GM13977 (cell line): ENCODE data around the gene CYP21A2.

Experiments used
- DNase-seq: peaks from one replicate; pipeline ENCODE4 v3.0.0; 2012; ENCODE audit warnings: low spot score
- in situ Hi-C: fragments of 300-500 bp; cut with MboI; formaldehyde crosslinking; loops from one replicate; pipeline ENCODE4 v1.12.0; 2022; ENCODE audit warnings: low sequenced_read_pairs, low pct_unique_long_range_greater_than_20kb, mixed read lengths, inconsistent platforms; ENCODE audit not compliant: unreplicated experiment
- TF ChIP-seq, protein P1 (sequence below): IDR thresholded peaks from 2 replicates; pipeline ENCODE4 v1.5.1; 2012; ENCODE audit warnings: mild to moderate bottlenecking, control low read depth; ENCODE audit not compliant: insufficient read depth; ENCODE audit errors: extremely low read depth, missing control alignments

The CYP21A2 gene

DNA sequence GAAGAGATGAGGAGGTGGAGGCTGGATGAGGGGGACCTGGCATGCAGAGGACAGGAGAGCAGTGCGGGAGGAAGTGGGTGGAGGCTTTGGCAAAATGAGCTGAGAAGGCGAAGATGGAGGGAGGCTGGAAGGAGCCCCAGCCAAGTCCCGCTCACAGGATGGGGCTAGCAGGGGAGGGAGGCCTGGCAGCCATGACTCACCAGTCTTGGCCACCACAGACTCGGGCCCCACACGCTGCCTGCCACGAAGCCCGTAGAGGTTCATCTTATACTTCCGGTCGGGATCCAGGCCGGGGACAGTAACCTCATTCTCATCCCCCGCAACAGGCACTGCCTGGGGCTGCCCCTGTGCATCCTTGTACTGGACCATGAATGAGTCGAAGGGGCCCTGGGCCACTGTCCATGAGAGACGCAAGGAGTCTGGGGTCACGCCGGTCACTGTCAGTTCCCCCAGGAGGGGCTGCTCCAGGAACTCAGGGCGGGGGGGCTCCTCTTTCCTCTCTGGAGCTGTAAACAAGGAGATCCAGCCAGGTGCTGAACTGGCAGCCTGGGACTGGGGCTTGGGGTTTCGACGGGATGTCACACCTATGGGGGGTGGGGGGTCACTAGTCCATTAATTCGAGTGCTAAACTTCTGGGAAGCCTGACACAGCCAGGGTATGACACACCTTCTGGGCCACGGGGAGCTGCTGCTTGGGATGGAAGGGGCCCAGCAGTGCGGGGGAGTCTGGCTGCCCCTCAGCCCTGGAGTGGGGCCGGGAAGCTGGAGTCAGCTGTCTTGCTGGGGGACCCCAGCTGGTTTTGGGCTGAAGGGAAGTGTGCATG is 43.2 kb downstream of the CYP21A2 start:
- DNase-seq, result no peak
- in situ Hi-C loops, result no loop called here
- TF ChIP-seq, protein P1, sequence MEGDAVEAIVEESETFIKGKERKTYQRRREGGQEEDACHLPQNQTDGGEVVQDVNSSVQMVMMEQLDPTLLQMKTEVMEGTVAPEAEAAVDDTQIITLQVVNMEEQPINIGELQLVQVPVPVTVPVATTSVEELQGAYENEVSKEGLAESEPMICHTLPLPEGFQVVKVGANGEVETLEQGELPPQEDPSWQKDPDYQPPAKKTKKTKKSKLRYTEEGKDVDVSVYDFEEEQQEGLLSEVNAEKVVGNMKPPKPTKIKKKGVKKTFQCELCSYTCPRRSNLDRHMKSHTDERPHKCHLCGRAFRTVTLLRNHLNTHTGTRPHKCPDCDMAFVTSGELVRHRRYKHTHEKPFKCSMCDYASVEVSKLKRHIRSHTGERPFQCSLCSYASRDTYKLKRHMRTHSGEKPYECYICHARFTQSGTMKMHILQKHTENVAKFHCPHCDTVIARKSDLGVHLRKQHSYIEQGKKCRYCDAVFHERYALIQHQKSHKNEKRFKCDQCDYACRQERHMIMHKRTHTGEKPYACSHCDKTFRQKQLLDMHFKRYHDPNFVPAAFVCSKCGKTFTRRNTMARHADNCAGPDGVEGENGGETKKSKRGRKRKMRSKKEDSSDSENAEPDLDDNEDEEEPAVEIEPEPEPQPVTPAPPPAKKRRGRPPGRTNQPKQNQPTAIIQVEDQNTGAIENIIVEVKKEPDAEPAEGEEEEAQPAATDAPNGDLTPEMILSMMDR, result no peak

DNA sequence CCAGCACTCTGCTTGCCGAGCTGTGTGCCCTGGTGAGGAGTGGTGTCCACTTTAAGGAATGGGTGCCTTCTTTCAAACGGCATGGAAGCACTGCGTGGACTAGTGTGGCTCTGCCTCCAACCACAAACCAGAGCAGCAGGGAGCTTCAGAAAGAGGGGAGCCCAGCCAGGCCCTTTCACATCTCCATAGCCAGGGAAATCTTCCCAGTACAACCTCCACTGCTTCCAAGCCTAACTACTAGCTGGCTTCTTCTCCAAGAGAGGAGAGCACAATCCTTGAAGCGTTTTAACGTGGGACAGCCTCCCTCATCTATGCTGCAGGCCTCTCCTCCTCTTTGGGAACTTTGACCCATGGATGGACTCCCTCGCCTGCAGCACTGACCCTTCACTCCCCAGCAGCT is 44.3 kb downstream of the CYP21A2 start:
- in situ Hi-C loops, result no loop called here
- TF ChIP-seq, protein P1, result no peak
- no peak for DNase-seq

DNA sequence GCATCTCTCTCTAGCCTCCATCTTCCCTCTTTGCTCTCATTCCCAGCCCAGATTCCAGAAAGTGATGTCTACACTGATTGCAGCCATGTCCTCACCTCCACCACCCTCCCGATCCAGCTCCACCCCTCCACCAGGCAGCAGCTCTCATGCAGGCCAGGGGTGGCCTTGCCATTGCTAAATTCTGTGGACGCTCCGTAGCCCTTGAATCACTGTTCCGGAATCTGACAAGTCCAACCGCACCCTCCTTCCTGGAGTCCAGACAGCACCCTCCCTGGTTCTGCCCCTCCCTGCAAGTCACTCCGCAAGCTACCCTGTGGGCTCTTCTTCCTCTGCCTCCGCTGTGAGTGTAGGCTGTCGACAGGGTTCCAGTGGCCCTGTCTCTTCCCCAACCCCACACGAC is 44.7 kb downstream of the CYP21A2 start:
- in situ Hi-C loops, result no loop called here

DNA sequence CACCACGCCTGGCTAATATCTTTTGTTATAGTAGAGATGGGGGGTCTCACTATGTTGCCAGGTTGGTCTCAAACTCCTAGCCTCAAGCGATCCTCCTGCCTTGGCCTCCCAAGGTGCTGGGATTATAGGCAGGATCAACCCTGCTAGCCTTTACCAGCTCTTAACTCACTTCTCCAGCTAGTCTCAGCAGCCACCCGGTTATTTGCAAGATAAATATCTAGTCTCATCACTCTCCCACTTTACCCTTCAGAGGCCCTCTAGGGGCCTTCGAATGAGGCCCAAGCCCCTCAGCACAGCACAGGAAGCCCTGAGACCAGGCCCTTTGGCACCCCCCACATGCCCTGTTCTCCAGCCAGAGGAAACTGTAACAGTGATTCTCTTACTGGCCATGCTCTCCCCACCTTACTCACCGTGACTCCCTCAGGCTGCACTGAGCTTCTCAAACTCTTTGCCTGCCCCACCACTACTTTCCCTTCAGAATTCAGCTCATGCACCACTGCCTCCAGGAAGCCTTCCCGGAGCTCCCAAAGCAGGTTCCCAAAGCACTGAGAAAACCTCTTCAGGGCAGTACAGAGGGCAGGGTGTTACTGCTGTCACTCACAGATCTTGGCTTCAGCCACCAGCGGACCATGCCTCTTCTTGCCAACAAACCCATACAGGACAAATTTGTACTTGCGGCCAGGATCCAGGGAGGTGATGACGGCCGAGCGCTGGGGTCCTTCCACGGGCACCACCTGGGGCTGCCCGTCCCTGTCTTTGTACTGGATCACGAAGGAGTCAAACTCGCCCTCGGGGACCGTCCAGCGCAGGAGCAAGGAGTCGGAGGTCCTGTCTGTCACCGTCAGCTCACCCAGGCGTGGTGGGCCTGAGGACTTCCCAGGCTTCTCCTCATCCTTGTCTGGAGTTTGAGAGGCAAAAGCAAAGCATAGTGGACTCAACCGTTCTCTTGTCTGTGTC is 45.9 kb downstream of the CYP21A2 start:
- in situ Hi-C loops, result no loop called here
- no peak for DNase-seq
- TF ChIP-seq, protein P1, result no peak

More for the DNA sequence above, 44.7 kb downstream of the CYP21A2 start:
- DNase-seq, result no peak
- TF ChIP-seq, protein P1, result no peak

DNA sequence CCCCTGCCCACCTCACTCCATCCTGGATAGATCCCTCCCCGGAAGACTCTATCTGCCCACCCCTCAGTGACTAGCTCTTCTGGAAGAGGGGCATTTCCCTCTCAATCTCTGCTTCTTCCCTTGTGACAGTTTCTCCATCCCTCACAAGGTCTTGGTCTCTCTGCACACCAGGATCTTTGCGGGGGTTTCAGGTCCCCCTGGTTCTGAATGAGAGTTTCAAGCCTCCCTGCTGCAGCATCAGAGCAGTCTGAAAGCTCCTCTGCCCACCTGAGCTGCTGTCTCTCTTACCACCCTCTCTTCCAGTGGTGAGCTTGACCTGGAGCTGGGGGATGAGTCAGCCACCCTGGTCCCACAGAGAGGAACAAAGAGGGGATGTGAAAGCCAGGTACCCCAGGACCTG is 46.6 kb downstream of the CYP21A2 start:
- no peak for DNase-seq
- TF ChIP-seq, protein P1, result no peak
- in situ Hi-C loops, result no loop called here

DNA sequence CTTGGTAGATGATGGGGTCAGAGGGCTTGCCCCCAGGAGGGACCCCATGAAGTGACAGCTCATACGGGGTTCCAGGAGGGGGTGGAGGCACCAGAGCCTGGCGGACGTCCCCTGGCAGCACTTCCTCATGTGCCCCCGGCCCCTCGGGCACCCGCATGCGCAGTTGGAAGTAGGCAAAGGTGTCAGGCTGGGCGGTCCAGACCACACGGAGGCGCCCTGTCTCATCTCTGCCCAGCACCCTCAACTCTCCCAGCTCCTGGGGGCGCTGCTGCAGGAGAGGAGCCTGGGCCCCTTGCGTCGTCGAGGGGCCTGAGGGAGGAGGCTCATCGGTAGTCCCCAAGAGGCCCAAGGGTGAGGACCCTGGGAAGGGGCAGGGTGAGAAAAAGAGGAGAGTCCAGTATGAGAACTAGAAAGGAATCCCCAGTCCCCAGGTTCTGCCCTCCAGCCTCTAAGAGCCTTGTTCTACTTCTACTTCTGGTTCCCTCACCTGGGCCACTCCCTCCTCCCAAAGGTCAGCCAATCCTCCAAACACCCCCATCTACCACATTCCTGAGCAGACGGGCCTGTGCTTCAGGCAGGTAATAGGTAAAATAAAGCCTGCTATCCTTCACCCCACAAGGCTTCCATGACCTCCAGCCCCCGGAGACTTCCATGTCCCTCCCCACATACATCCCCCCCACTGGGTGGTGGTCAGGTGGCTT is 47.7 kb downstream of the CYP21A2 start:
- TF ChIP-seq, protein P1, result no peak
- no peak for DNase-seq
- in situ Hi-C loops, result no loop called here
